GM12878 (cell line): Measurements from ENCODE around the gene SMAGP. TPM values are rescaled to one million over a fixed set of nuclear protein-coding genes. Genes with fewer than 3 reads are reported as not detected.

Experiments
- ATAC-seq: fragments of 200-7000 bp; cut with Tn5 transposase; 3 replicates; pipeline ENCODE4 v1.9.1; 2020; ENCODE audit warnings: mild to moderate bottlenecking, moderate library complexity
- BruUV-seq: library from RNA; stranded (reverse); fragments of 400-500 nt; replicated peaks from 2 replicates; lab custom pipeline; 2021; lab: Mats Ljungman, UMichigan
- CTCF ChIA-PET: fragments of 300-600 bp; sonication (Branson Sonifier 250); formaldehyde crosslinking; extraction: SDS; loops from one replicate; lab custom pipeline; 2021; ENCODE audit warnings: inconsistent platforms; lab: Yijun Ruan, JAX
- POLR2A ChIA-PET: fragments of 350-600 bp; formaldehyde crosslinking; extraction: SDS; loops from one replicate; lab custom pipeline; 2021; ENCODE audit warnings: inconsistent platforms; lab: Charles Lee
- RAD21 ChIA-PET: fragments of 300-600 bp; sonication (Branson Sonifier 250); formaldehyde crosslinking; loops from one replicate; lab custom pipeline; 2023; ENCODE audit warnings: antibody characterized with exemption; ENCODE audit not compliant: unreplicated experiment; lab: Charles Lee
- SMC1A ChIA-PET: fragments of 300-600 bp; sonication (Branson Sonifier 250); formaldehyde crosslinking; loops from one replicate; lab custom pipeline; 2023; ENCODE audit not compliant: unreplicated experiment, uncharacterized antibody; lab: Charles Lee
- DNase-seq: peaks from one replicate; pipeline ENCODE4 v3.0.0-alpha.2; 2011; ENCODE audit warnings: low read depth, low spot score
- FAIRE-seq: peaks from 3 replicates; lab custom pipeline; 2011; peaks lifted over from hg19 to GRCh38; lab: Jason Lieb, UNC
- H2AFZ ChIP-seq: 2 replicates; pipeline ENCODE4 v1.6.0; 2011; ENCODE audit warnings: low read depth, low read length, control low read depth; ENCODE audit not compliant: control insufficient read depth
- H3K27ac ChIP-seq: 2 replicates; pipeline ENCODE4 v1.5.1; 2011; ENCODE audit warnings: control low read depth; ENCODE audit not compliant: control insufficient read depth, insufficient read depth
- H3K27me3 ChIP-seq, 2 experiments: replicated peaks in 1 of 2; 2 replicates each; pipeline versions ENCODE4 v1.6.0 to v1.6.1; 2011; ENCODE audit warnings: low read length in 1 of 2; ENCODE audit not compliant: control insufficient read depth in 2 of 2, insufficient read depth in 2 of 2
- H3K36me3 ChIP-seq, 2 experiments: 2 replicates each; pipeline ENCODE4 v1.5.1; 2011; ENCODE audit warnings: low read length in 1 of 2; ENCODE audit not compliant: control insufficient read depth in 2 of 2, insufficient read depth in 2 of 2
- H3K4me1 ChIP-seq: 2 replicates; pipeline ENCODE4 v1.6.1; 2011; ENCODE audit warnings: mild to moderate bottlenecking, low read length, moderate library complexity, mixed read lengths; ENCODE audit not compliant: control insufficient read depth, insufficient read depth
- H3K4me2 ChIP-seq: 2 replicates; pipeline ENCODE4 v1.6.0; 2011; ENCODE audit warnings: control low read depth; ENCODE audit not compliant: control insufficient read depth, insufficient read depth
- H3K4me3 ChIP-seq: fragments of 200-600 bp; sonication (generic); 2 replicates; pipeline ENCODE4 v1.5.1; 2016
- H3K79me2 ChIP-seq: 2 replicates; pipeline ENCODE4 v1.6.0; 2011; ENCODE audit warnings: low read length; ENCODE audit not compliant: control insufficient read depth, insufficient read depth
- H3K9ac ChIP-seq: 2 replicates; pipeline ENCODE4 v1.8.0; 2011; ENCODE audit warnings: low read length, control low read depth, mixed read lengths; ENCODE audit not compliant: control insufficient read depth, insufficient read depth
- H3K9me3 ChIP-seq: replicated peaks from 3 replicates; pipeline ENCODE4 v1.5.1; 2011; ENCODE audit warnings: mild to moderate bottlenecking, low read length; ENCODE audit not compliant: control insufficient read depth, insufficient read depth
- H4K20me1 ChIP-seq: 2 replicates; pipeline ENCODE4 v1.6.0; 2011; ENCODE audit not compliant: control insufficient read depth, insufficient read depth
- ATF7 ChIP-seq: fragments of 450-650 bp; IDR thresholded peaks from 2 replicates; pipeline ENCODE4 v1.6.1; 2016; ENCODE audit warnings: low read depth, mild to moderate bottlenecking
- NFIC ChIP-seq: IDR thresholded peaks from 2 replicates; pipeline ENCODE4 v1.6.1; 2012; ENCODE audit warnings: low read depth, mild to moderate bottlenecking, inconsistent platforms, low read length, moderate library complexity
- RB1 ChIP-seq: fragments of 450-650 bp; formaldehyde crosslinking; IDR thresholded peaks from 2 replicates; pipeline ENCODE4 v1.6.1; 2017; ENCODE audit warnings: mild to moderate bottlenecking, borderline replicate concordance
- SPI1 ChIP-seq: IDR thresholded peaks from 2 replicates; pipeline ENCODE4 v1.6.1; 2011; ENCODE audit warnings: low read depth, mild to moderate bottlenecking, low read length, moderate library complexity, borderline replicate concordance; ENCODE audit not compliant: insufficient read depth
- TCF12 ChIP-seq: IDR thresholded peaks from 2 replicates; pipeline ENCODE4 v1.6.1; 2011; ENCODE audit warnings: low read depth, mild to moderate bottlenecking, low read length
- WGBS: methylation state at CpG from one replicate; pipeline ENCODE4 v1.1.6; 2016; ENCODE audit warnings: low lambda C conversion rate; ENCODE audit not compliant: insufficient replicate concordance, insufficient coverage; ENCODE audit errors: missing lambda C conversion rate; 5-methylcytosine and 5-hydroxymethylcytosine counted together
- in situ Hi-C: fragments of 300-500 bp; cut with MboI; formaldehyde crosslinking; loops from 9 replicates; pipeline ENCODE4 v1.14.3; 2018; ENCODE audit warnings: mixed read lengths
- intact Hi-C: fragments of 100-400 bp; cut with micrococcal nuclease; formaldehyde crosslinking; loops from one replicate; pipeline ENCODE4 v1.14.2; 2022; ENCODE audit not compliant: unreplicated experiment
- polyA plus RNA-seq, 11 experiments: library from polyadenylated mRNA; depleted of rRNA in 4 of 11; unstranded in 6 of 11; stranded (reverse) in 5 of 11; fragments of >200 nt; fragmentation: Nextera tagmentation in 4 of 11; fragmentation: Illumina TruSeq in 1 of 11; extraction: Ambion mirVana in 4 of 11; extraction: Trizol in 1 of 11; gene quantifications; 1 replicate in 1 of 11; 2 replicates in 10 of 11; pipeline versions ENCODE4 v1.2.1 to v1.2.3, GENCODE V29; 2011 to 2016; ENCODE audit warnings: inconsistent platforms in 2 of 11, missing spikeins in 2 of 11, low read depth in 1 of 11
- total RNA-seq, 4 experiments: library from RNA; depleted of rRNA in 3 of 4; stranded (reverse); fragments of >200 nt in 3 of 4; fragmentation: Illumina TruSeq in 1 of 4; extraction: Trizol in 1 of 4; gene quantifications; 2 replicates each; pipeline versions ENCODE4 v1.2.1 to v1.2.3, GENCODE V29; 2013 to 2021
- TF ChIP-seq, protein P1 (sequence below): fragments of 150-350 bp; IDR thresholded peaks from 2 replicates; pipeline ENCODE4 v1.6.1; 2016; ENCODE audit warnings: low read depth, low read length

Gene SMAGP
- total and polyA plus RNA-seq, 10 of the 15 experiments (the other 5 are each of a cell fraction or from before 2014, with no cell fraction given): 0.42 to 7.1 (median 3.9) TPM

DNA sequence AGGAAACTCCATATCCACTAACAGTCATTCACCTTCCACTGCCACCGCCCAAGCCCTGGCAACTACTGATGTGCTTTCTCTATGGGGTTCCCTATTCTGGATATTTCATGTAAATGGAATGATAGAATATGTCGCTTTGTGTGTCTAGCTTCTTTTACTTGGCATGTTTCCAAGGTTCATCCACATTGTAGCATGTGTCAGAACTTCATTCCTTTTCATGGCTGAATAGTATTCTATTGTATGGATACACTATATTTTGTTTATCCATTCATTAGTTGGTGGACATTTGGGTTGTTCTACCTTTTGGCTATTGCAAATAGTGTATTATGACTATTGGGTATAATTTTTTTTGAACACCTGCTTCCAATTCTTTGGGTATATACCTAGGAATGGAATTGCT lies 61.0 kb downstream of the SMAGP start (continued):
- no peak for TF ChIP-seq ATF7

DNA sequence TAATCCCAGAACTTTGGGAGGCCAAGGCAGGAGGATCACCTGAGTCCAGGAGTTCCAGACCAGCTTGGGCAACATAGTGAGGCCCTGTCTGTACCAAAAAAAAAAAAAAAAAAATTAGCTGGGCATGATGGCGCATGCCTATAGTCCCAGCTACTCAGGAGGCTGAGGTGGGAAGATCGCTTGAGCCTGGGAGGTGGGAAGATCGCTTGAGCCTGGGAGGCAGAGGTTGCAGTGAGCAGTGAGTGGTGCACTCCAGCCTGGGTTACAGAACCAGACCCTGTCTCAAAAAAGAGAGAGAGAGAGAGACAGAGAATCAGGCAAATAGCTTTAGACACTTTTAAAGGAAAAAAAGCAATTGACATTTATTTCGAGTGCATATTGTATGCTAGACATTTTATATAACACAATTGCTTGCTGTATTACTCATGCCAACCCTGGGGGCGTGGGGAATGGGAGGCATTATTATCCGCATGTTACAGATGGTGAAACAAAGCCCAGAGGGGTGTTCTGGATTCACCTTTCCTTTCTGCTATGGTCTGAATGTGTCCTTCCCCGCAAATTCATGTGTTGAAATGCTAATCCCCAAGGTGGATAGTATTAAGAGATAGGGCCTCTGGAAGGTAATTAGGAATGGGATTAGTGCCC lies 62.1 kb downstream of the SMAGP start:
- no TSS peak for BruUV-seq
- ChIA-PET RAD21 (no interaction called here), SMC1A (no interaction called here), CTCF (no interaction called here), POLR2A (interaction anchor here (0.6 to 0.7 kb wide), 2 partner anchors 12 to 81 kb away, joined by 3 to 7 read pairs; no protein-coding TSS in a partner anchor)
- ATAC-seq: no peak
- no peak for DNase-seq
- Histone ChIP-seq H2AFZ (no peak overlapping the region), H3K9me3 (no peaks in the 10 kb centered on the region), H3K4me1 (no peaks in the 10 kb centered on the region; the same call in 1 of the 2 replicates), H4K20me1 (no peaks in the 10 kb centered on the region), H3K27ac (no peak overlapping the region), H3K9ac (no peak overlapping the region), H3K4me2 (no peak overlapping the region), H3K27me3 (no peaks in the 10 kb centered on the region), H3K4me3 (no peak overlapping the region), H3K36me3 (no peaks in the 10 kb centered on the region), H3K79me2 (no peaks in the 10 kb centered on the region)
- 83% methylated on average over 7 of the region's 7 CpGs for WGBS
- TF ChIP-seq, protein P1, sequence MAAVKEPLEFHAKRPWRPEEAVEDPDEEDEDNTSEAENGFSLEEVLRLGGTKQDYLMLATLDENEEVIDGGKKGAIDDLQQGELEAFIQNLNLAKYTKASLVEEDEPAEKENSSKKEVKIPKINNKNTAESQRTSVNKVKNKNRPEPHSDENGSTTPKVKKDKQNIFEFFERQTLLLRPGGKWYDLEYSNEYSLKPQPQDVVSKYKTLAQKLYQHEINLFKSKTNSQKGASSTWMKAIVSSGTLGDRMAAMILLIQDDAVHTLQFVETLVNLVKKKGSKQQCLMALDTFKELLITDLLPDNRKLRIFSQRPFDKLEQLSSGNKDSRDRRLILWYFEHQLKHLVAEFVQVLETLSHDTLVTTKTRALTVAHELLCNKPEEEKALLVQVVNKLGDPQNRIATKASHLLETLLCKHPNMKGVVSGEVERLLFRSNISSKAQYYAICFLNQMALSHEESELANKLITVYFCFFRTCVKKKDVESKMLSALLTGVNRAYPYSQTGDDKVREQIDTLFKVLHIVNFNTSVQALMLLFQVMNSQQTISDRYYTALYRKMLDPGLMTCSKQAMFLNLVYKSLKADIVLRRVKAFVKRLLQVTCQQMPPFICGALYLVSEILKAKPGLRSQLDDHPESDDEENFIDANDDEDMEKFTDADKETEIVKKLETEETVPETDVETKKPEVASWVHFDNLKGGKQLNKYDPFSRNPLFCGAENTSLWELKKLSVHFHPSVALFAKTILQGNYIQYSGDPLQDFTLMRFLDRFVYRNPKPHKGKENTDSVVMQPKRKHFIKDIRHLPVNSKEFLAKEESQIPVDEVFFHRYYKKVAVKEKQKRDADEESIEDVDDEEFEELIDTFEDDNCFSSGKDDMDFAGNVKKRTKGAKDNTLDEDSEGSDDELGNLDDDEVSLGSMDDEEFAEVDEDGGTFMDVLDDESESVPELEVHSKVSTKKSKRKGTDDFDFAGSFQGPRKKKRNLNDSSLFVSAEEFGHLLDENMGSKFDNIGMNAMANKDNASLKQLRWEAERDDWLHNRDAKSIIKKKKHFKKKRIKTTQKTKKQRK: no peak
- TF ChIP-seq NFIC: no peak
- TF ChIP-seq SPI1: no peak
- TF ChIP-seq TCF12: no peak
- no peak for TF ChIP-seq RB1
- no peak for TF ChIP-seq ATF7
- no peak for FAIRE-seq
- in situ Hi-C loops (no loop called here), intact Hi-C loops (no loop called here)
